Thyroid gland (tissue), 4 donors: ENCODE results near the gene KRTAP4-5. TPM values are rescaled to one million over a fixed set of nuclear protein-coding genes. Genes with fewer than 3 reads are reported as not detected.
"Not testable (repeated sequence)": the region's sequence is repeated elsewhere in the genome, so short reads cannot be mapped to it uniquely, and the experiment has no call there.

Experiments used
- DNase-seq, 2 donors: peaks; one replicate each; pipeline ENCODE4 v3.0.0-alpha.2; 2019
- H3K27ac ChIP-seq, 3 donors: fragments of 200-600 bp; sonication (generic); 1 replicate in 2 of 3; 2 replicates in 1 of 3; pipeline ENCODE4 v1.5.1; 2016 to 2019; ENCODE audit warnings: mild to moderate bottlenecking in 1 of 3, moderate library complexity in 1 of 3
- H3K27me3 ChIP-seq: fragments of 200-600 bp; sonication (generic); one replicate; pipeline ENCODE4 v1.5.1; 2019
- H3K36me3 ChIP-seq, 2 donors: fragments of 200-600 bp; sonication (generic); one replicate each; pipeline ENCODE4 v1.5.1; 2016 to 2019
- H3K4me1 ChIP-seq, 2 donors: fragments of 200-600 bp; sonication (generic); one replicate each; pipeline ENCODE4 v1.5.1; 2017 to 2019
- H3K4me3 ChIP-seq, 3 donors: fragments of 200-600 bp; sonication (generic); replicated peaks in 1 of 3; 1 replicate in 2 of 3; 2 replicates in 1 of 3; pipeline ENCODE4 v1.5.1; 2016; ENCODE audit warnings: mild to moderate bottlenecking in 1 of 3
- H3K9me3 ChIP-seq: fragments of 200-600 bp; sonication (generic); one replicate; pipeline ENCODE4 v1.5.1; 2017
- CTCF ChIP-seq, 6 experiments: fragments of 200-600 bp in 3 of 6; fragments of 450-650 bp in 3 of 6; sonication (generic) in 3 of 6; IDR thresholded peaks; one replicate each; pipeline ENCODE4 v1.5.1; 2016 to 2019; ENCODE audit warnings: antibody characterized with exemption in 6 of 6, mild to moderate bottlenecking in 2 of 6, inconsistent platforms in 1 of 6, moderate library complexity in 1 of 6
- POLR2A ChIP-seq, 2 donors: fragments of 450-650 bp; IDR thresholded peaks; one replicate each; pipeline ENCODE4 v1.6.1; 2017; ENCODE audit warnings: antibody characterized with exemption in 2 of 2, mild to moderate bottlenecking in 2 of 2, moderate library complexity in 1 of 2
- WGBS, 2 donors: methylation state at CpG; one replicate each; pipeline ENCODE4 v1.1.5; 2017; 5-methylcytosine and 5-hydroxymethylcytosine counted together
- intact Hi-C: fragments of 100-400 bp; cut with DNase I; formaldehyde crosslinking; loops from one replicate; pipeline ENCODE4 v1.15.1; 2023
- total RNA-seq, 4 donors: library from RNA; depleted of rRNA; stranded (reverse); fragments of >200 nt; gene quantifications; one replicate each; pipeline ENCODE4 v1.2.3, GENCODE V29; 2016

The KRTAP4-5 gene
- total RNA-seq, 4 donors from 2014 or later, result not detected

- Histone ChIP-seq H3K4me1 (no peaks in the 10 kb centered on the region), H3K27ac (no peak overlapping the region), H3K36me3 (no peaks in the 10 kb centered on the region), H3K9me3 (no peaks in the 10 kb centered on the region), H3K27me3 (no peaks in the 10 kb centered on the region), H3K4me3 (no peak overlapping the region)
- intact Hi-C loops, result no loop called here
- no peak for TF ChIP-seq CTCF (IDR thresholded peaks at IDR 0.05)
- no peak for TF ChIP-seq POLR2A (IDR thresholded peaks at IDR 0.05)
- 96 to 97% methylated on average over 2 of the region's 2 CpGs for WGBS, 2 donors
- no peak for DNase-seq
These were observed 2.0 kb downstream of the KRTAP4-5 start for GRCh38 chr17:41147531-41148204.

- Histone ChIP-seq H3K4me1 (no peaks in the 10 kb centered on the region), H3K9me3 (no peaks in the 10 kb centered on the region), H3K27ac (no peak overlapping the region), H3K4me3 (no peak overlapping the region), H3K27me3 (no peaks in the 10 kb centered on the region), H3K36me3 (no peaks in the 10 kb centered on the region)
- no peak for TF ChIP-seq CTCF (IDR thresholded peaks at IDR 0.05)
- TF ChIP-seq POLR2A (IDR thresholded peaks at IDR 0.05), result no peak
- 91 to 94% methylated on average over 2 of the region's 2 CpGs for WGBS, 2 donors
- intact Hi-C loops, result no loop called here
- no peak for DNase-seq
These were observed 4.4 kb downstream of the KRTAP4-5 start for GRCh38 chr17:41145261-41145660.

DNA sequence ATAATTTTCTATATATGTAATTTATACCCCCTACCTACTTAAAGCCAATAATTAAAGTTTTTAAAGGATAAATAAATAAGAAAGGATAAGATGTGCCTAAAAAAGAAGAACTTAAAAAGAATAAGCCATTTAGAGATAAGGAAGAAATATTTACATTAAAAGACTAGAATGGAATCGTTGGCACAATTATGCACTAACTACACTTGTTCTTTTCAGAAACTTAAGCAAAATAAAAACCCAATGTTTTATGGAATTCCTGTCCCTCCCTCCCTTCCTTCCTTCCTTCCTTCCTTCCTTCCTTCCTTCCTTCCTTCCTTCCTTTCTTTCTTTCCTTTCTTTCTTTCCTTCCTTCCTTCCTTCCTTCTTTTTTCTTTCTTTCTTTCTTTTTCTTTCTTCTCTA is 4.8 kb downstream of the KRTAP4-5 start:
- 87 to 91% methylated on average over 1 of the region's 1 CpG for WGBS, 2 donors

DNA sequence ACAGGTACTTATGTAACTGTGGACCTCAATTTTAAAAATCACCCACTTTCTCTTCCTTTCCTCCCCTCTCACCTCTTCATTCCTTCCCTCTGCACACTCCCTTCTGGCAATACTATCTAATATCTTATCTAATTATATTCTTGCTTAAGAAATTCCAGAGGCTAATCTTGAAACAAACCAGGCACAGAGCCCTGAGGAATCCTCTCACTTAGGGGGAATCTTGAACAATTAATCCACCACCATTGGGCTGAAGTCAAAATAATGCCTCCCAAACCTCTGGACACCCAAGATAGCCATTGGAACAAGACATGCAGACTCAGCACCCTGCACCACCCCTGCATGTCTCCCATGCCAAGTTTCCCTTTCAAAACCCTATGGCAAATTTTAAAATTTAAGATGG is 8.3 kb downstream of the KRTAP4-5 start:
- H3K27me3 ChIP-seq, result no peaks in the 10 kb centered on the region
- H3K36me3 ChIP-seq, result no peaks in the 10 kb centered on the region
- TF ChIP-seq CTCF (IDR thresholded peaks at IDR 0.05), result no peak
- intact Hi-C loops, result no loop called here
- H3K4me3 ChIP-seq, result no peak overlapping the region
- H3K27ac ChIP-seq, result no peak overlapping the region
- no peak for DNase-seq
- H3K4me1 ChIP-seq, result no peaks in the 10 kb centered on the region
- H3K9me3 ChIP-seq, result no peaks in the 10 kb centered on the region

More for the DNA sequence above, 4.8 kb downstream of the KRTAP4-5 start:
- no peak overlapping the region for H3K4me3 ChIP-seq
- TF ChIP-seq CTCF (IDR thresholded peaks at IDR 0.05), result no peak
- no peak for TF ChIP-seq POLR2A (IDR thresholded peaks at IDR 0.05)
- no peaks in the 10 kb centered on the region for H3K27me3 ChIP-seq
- H3K27ac ChIP-seq, result no peak overlapping the region
- intact Hi-C loops, result no loop called here
- H3K9me3 ChIP-seq, result no peaks in the 10 kb centered on the region
- no peaks in the 10 kb centered on the region for H3K36me3 ChIP-seq
- H3K4me1 ChIP-seq, result no peaks in the 10 kb centered on the region
- DNase-seq, result no peak

DNA sequence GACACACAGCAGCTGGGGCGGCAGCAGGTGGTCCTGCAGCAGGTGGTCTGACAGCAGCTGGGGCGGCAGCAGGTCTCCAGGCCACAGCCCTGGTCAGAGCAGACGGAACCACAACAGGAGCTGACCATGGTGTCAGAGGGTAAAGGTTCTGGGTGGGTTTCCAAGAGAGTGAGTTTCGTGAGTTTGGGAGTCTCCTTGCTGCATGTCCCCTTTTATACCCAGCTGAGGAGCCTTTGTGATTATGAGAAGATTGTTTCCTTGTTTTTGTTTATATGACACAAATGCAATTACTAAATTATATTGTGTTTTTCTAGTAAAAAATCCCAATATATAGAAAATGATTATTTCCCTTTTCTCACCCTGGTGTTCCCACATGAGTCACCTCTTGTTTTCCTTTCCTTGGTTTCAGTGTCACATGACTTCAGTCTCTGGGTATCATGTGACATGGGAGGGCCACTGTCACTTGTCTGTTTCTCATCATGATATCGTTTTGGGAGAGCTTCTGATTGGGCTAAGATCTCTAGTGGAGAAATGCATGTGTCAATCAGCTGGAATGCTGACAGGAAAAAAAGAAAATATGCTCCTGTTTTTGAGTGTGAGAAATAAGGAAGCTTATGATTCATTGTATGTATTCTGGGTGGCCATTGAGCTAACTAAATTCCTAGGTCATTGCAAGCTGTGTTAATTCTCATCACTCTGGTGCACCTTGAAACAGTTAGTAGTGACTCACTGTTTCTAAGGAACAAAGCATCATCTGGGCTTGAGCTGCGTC is 9.1 kb downstream of the KRTAP4-5 start, which contains the start of gene KRTAP4-6:
KRTAP4-6 (minus strand) TSS at position 185 of the 772 bp plus-strand sequence; CDS start at position 128, 57 bp downstream.
- no peak for DNase-seq
- Histone ChIP-seq H3K4me1 (no peaks in the 10 kb centered on the region), H3K36me3 (no peaks in the 10 kb centered on the region), H3K4me3 (no peak within 1 kb of the TSS), H3K27me3 (no peaks in the 10 kb centered on the region), H3K9me3 (no peaks in the 10 kb centered on the region), H3K27ac (no peak within 1 kb of the TSS)
- no peak for TF ChIP-seq CTCF (IDR thresholded peaks at IDR 0.05)
- TF ChIP-seq POLR2A (IDR thresholded peaks at IDR 0.05), result no peak
- intact Hi-C loops, result no loop called here
- WGBS, 2 donors, result 82 to 93% methylated on average over 5 to 6 of the region's 6 CpGs

DNA sequence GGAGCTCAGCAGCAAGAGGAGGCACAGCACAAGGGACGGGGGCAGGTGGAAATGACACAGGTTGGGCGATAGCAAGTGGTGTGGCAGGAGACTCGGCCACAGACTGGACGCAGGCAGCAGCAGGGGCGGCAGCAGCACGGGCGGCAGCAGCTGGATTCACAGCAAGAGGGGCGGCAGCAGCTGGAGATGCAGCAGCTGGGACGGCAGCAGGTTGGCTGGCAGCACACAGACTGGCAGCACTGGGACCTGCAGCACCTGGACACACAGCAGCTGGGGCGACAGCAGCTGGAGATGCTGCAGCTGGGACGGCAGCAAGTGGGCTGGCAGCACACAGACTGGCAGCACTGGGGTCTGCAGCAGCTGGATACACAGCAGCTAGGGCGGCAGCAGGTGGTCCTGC is 9.8 kb downstream of the KRTAP4-5 start:
- intact Hi-C loops, result not testable (repeated sequence)

More for the DNA sequence above, 9.8 kb downstream of the KRTAP4-5 start:
- H3K36me3 ChIP-seq, DNase-seq, H3K27me3 ChIP-seq, H3K9me3 ChIP-seq, H3K27ac ChIP-seq, H3K4me3 ChIP-seq, H3K4me1 ChIP-seq: not testable (repeated sequence)
- 90 to 96% methylated on average over 10 to 11 of the region's 12 CpGs for WGBS, 2 donors
